ENCODE measurements around the gene AXDND1.
A peak's percentile ranks its signal among the peaks of the same experiment; 100 is the strongest.

DNA sequence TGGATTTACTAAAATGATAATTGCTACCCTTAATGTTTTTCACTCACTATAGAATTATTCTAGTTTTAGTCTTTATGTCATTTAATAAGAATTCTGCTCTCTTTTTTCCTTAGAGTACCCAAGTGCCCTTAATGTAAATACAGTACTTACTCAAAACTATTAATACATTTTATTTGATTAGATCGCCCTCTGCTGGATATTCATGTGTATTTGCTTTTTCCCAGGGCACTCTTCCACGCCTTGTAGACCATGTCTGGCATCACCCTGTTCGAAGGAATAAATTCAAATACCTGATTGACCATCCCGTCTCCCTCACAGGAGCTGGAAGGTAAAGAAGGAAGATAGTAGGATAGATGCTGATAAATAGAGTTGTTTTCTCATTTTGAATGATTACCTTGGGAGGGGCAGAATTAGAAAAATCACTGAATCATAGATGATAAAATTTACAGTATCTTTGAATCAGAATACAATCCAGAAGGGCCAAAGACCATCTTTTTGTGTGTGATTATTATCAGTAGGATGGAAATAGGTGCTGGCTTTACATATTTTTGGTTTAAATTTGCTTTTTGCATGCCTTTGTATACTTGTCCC lies 4.1 kb downstream of the AXDND1 start:
- TF ChIP-seq, protein P1, sequence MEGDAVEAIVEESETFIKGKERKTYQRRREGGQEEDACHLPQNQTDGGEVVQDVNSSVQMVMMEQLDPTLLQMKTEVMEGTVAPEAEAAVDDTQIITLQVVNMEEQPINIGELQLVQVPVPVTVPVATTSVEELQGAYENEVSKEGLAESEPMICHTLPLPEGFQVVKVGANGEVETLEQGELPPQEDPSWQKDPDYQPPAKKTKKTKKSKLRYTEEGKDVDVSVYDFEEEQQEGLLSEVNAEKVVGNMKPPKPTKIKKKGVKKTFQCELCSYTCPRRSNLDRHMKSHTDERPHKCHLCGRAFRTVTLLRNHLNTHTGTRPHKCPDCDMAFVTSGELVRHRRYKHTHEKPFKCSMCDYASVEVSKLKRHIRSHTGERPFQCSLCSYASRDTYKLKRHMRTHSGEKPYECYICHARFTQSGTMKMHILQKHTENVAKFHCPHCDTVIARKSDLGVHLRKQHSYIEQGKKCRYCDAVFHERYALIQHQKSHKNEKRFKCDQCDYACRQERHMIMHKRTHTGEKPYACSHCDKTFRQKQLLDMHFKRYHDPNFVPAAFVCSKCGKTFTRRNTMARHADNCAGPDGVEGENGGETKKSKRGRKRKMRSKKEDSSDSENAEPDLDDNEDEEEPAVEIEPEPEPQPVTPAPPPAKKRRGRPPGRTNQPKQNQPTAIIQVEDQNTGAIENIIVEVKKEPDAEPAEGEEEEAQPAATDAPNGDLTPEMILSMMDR (IDR thresholded peaks at IDR 0.05) = peak; percentile 71 to 78 (median 74)
- TF ChIP-seq POLR2A (IDR thresholded peaks at IDR 0.05) = no peak
